ENCODE measurements around the gene SLC30A5.
"Not testable (repeated sequence)": the region's sequence is repeated elsewhere in the genome, so short reads cannot be mapped to it uniquely, and the experiment has no call there.

SLC30A5 gene

GRCh38 chr5:69093771-69094482 lies at the start of gene SLC30A5:
SLC30A5 (plus strand) TSS chr5:69094014; CDS start chr5:69094256, 242 bp downstream.
- peak; percentile 94 to 97 for DNase-seq (ENCODE audit: low read depth in 2 of 2, low spot score in 1 of 2)

DNA sequence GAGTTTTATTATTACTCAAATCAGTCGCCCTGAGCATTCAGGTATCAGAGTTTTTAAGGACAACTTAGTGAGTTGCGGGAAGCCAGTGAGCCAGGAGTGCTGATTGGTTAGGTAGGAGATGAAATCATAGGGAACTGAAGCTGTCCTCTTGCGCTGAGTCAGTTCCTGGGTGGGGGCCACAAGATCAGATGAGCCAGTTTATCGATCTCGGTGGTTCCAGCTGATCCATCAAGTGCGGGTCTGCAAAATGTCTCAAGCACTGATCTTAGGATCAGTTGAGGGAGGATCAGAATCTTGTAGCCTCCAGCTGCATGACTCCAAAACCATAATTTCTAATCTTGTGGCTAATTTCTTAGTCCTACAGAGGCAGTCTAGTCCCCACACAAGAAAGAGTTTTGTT lies 48.6 kb upstream of the SLC30A5 start:
- DNase-seq (ENCODE audit: low read depth in 2 of 2, low spot score in 1 of 2), result not testable (repeated sequence)

GRCh38 chr5:69046375-69046957 lies 47.3 kb upstream of the SLC30A5 start:
- no peak for DNase-seq (ENCODE audit: low read depth in 2 of 2, low spot score in 1 of 2)

DNA sequence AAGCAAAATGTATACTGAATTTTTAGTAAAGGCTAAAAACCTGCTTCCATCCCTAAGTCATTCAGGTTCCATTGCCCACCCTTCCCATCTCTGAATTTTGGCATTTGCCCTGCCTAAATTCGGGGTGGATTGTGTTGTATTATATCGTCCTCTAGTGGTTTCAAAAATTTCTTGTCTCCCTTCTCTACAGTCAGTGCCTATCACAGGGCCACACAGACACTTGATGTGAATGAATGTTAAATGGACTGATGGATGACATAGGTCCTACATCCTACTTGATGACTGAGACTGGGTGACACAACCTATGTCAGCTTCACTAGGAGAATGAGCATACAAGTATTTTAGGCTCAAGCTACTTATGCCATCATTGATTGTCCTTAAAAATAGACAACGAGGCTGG lies 45.6 kb upstream of the SLC30A5 start:
- no peak for DNase-seq (ENCODE audit: low read depth in 2 of 2, low spot score in 1 of 2)

DNA sequence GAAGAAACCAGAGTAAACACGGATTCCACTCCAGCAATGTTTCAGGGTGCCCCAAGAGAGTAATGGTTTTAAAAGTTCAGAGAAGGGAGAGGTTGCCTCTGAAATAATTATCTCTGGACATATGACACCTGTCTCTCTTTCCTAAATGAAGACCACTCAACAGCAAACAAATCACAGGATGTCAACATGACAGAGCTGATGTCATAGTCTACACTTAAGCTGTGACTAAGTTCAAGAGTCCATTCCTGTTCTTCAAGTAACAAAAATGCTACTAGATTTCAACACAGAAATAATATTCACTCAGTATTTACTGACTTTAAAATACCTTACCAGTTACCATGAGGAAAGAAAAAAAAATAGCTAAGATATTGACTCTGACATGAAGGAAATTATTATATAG lies 44.7 kb upstream of the SLC30A5 start:
- no peak for DNase-seq (ENCODE audit: low read depth in 2 of 2, low spot score in 1 of 2)

DNA sequence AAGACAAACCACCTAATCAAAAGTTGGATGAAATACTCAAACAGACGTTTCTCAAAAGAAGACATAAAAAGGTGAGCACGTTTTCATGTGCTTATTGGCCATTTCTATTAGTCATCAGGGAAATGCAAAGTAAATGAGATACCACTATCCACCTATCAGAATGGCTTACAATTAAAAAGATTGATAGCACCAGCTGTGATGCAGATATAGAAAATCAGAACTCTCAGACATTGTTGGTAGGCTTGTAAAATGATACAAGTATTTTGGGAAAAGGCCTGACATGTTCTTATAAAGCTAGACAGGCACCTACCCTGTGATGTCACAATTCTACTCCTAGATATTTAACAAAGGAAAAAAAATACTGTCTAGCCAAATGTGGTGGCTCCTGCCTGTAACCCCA lies 44.0 kb upstream of the SLC30A5 start:
- DNase-seq (ENCODE audit: low read depth in 2 of 2, low spot score in 1 of 2), result no peak

DNA sequence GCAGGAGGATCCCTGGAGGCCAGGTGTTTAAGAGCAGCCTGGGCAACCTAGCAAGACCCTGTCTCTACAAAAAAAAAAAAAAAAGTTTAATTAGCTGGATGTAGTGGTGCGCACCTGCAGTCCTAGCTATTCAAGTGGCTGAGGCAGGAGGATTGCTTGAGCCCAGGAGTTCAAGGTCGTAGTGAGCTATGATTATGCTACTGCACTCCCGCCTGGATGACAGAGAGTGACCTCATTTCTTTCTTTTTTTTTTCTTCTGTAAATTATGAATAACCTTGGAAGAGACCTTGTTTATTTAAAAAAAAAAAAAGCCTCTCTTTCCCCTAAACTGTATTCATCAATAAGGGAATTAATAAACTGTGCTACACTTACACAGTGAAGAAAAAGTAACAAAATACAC lies 43.6 kb upstream of the SLC30A5 start:
- no peak for DNase-seq (ENCODE audit: low read depth in 2 of 2, low spot score in 1 of 2)

- no peak for DNase-seq (ENCODE audit: low read depth in 2 of 2, low spot score in 1 of 2)
These were observed 41.6 kb upstream of the SLC30A5 start for GRCh38 chr5:69052181-69052580.

DNA sequence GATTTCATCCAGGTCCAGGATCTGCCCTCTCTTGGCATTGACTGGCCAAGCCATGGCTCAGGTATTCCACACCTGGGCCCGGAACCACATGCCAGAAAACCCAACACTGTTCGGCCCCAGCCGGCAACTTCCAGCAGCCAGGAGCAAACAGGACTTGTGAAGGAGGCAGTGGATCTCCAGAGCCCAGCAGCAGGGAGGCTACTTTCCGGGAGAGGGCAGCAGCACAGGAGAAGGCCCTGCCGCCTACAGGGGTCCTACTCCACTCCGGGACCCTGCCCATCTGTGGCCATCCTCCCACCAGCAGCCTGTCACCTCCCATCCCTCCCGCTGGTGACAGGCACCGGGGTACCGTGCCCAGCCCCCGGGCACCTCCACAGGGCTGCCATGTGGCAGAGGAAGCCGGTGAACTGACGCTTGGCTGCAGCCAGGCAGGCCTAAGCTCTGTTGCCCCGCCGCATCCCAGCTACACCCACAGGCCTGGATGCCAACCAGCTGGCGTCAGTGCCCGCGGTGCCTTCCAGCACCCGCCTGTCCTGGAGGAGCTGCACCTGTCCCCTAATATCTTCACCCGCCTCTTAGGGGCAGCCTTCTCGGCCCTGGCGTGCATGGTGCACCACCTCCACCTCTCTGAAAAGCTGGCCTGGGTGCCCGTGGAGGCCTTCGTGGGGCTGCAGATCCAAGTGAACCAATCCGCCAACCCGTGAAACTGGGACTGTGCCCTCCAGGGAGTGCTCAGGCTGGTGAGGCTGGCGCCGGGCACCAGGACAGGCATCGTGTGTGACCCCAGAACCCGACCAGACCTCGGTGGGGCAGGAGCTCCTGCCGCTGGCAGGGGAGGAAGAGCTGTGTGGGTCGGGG lies 18.9 kb upstream of the SLC30A5 start:
- DNase-seq (ENCODE audit: low read depth in 2 of 2, low spot score in 1 of 2), result no peak

- DNase-seq (ENCODE audit: low read depth in 2 of 2, low spot score in 1 of 2), result no peak
These were observed 18.2 kb upstream of the SLC30A5 start for GRCh38 chr5:69075522-69076179.

- DNase-seq (ENCODE audit: low read depth in 2 of 2, low spot score in 1 of 2), result no peak
These were observed 14.8 kb upstream of the SLC30A5 start for GRCh38 chr5:69078921-69079540.

- DNase-seq (ENCODE audit: low read depth in 2 of 2, low spot score in 1 of 2), result no peak
These were observed 14.3 kb upstream of the SLC30A5 start for GRCh38 chr5:69079556-69079955.

- DNase-seq (ENCODE audit: low read depth in 2 of 2, low spot score in 1 of 2), result no peak
These were observed 10.4 kb upstream of the SLC30A5 start for GRCh38 chr5:69083412-69083811.

GRCh38 chr5:69084195-69084594 lies 9.6 kb upstream of the SLC30A5 start:
- no peak for DNase-seq (ENCODE audit: low read depth in 2 of 2, low spot score in 1 of 2)

GRCh38 chr5:69084903-69085302 lies 8.9 kb upstream of the SLC30A5 start:
- DNase-seq (ENCODE audit: low read depth in 2 of 2, low spot score in 1 of 2), result no peak

GRCh38 chr5:69086206-69086605 lies 7.6 kb upstream of the SLC30A5 start:
- DNase-seq (ENCODE audit: low read depth in 2 of 2, low spot score in 1 of 2), result no peak

DNA sequence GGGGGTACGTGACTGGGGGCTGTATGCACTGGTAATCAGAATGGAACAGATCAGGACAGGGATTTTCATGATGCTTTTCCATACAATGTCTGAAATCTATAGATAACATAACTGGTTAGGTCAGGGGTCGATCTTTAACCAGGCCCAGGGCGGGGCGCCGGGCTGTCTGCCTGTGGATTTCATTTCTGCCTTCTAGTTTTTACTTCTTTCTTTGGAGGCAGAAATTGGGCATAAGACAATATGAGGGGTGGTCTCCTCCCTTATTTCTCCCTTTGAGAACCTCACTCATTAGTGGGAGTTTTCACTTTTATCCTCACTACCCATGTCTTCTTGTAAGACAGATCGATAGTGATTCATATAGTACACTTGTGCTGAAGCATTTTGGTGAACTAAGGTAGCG lies 5.8 kb upstream of the SLC30A5 start:
- not testable (repeated sequence) for DNase-seq (ENCODE audit: low read depth in 2 of 2, low spot score in 1 of 2)

DNA sequence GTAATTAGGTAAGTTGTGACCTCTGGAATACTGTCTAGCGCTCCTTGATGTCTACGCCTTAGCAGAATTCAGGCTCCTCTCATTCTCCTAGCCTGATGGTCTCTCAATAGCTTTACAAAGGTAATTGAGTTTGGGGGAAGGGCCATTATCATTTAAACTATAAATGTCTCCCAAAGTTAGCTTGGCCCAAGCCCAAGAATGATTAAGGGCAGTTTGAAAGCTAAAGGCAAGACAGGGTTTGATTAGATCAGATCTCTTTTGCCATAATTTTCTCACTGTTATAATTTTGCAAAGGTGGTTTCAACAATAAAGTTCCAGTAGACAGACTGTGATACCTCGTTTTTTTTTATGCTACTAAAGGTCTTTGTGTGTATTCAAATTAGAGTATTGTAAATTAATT lies 3.7 kb upstream of the SLC30A5 start:
- no peak for DNase-seq (ENCODE audit: low read depth in 2 of 2, low spot score in 1 of 2)

DNA sequence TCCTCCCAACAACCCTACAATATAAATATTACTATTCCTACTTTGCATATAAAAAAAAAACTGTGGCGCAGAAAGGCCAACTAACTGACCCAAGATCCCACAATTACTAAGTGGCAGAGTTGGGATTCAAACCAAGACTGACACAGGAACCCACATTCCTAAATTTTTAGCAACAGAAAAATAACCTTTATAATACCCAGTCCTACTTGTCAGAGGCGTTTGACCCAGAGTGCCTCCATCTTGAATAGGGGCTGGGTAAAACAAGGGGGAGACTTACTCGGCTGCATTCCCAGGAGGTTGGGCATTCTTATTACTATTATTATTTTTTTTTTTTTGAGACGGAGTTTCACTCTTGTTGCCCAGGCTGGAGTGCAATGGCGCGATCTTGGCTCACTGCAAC lies 2.0 kb upstream of the SLC30A5 start:
- DNase-seq (ENCODE audit: low read depth in 2 of 2, low spot score in 1 of 2), result no peak

- no peak for DNase-seq (ENCODE audit: low read depth in 2 of 2, low spot score in 1 of 2)
These were observed 845 bp upstream of the SLC30A5 start for GRCh38 chr5:69092969-69093368.

DNA sequence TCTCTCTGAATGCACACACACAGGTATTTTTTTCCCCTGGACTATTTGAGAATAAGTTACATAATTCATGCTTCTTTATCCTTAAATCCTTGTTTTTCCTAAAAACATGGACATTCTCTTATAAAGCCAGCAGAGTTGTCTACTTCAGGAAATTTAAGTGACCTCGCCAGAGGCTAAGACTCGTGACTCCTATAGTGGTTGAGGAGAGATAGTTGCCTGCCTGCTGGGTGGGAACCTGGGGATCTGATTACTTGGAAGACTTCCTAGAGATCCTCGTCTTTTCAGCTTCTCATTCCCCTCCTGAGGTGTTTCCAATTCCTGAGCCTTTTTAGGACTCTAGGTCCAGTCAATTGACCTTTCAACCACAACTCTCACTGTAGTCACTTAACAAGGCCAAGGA lies 5.5 kb downstream of the SLC30A5 start:
- no peak for DNase-seq (ENCODE audit: low read depth in 2 of 2, low spot score in 1 of 2)
